Suprapubic skin (tissue), 4 donors: ENCODE measurements around the gene TMEFF2. TPM values are rescaled to one million over a fixed set of nuclear protein-coding genes. Genes with fewer than 3 reads are reported as not detected.

Experiments
- DNase-seq, 2 donors: peaks; one replicate each; pipeline ENCODE4 v3.0.0-alpha.2; 2019; ENCODE audit warnings: low spot score in 2 of 2
- H3K27ac ChIP-seq: fragments of 200-600 bp; sonication (generic); one replicate; pipeline ENCODE4 v1.5.1; 2019
- H3K27me3 ChIP-seq: fragments of 200-600 bp; sonication (generic); one replicate; pipeline ENCODE4 v1.5.1; 2019
- H3K36me3 ChIP-seq: fragments of 200-600 bp; sonication (generic); one replicate; pipeline ENCODE4 v1.5.1; 2019
- H3K4me1 ChIP-seq: fragments of 200-600 bp; sonication (generic); one replicate; pipeline ENCODE4 v1.5.1; 2019
- H3K4me3 ChIP-seq: fragments of 200-600 bp; sonication (generic); one replicate; pipeline ENCODE4 v1.5.1; 2019; ENCODE audit warnings: mild to moderate bottlenecking
- H3K9me3 ChIP-seq: fragments of 200-600 bp; sonication (generic); one replicate; pipeline ENCODE4 v1.5.1; 2019
- CTCF ChIP-seq, 2 donors: fragments of 200-600 bp in 1 of 2; fragments of 450-650 bp in 1 of 2; sonication (generic) in 1 of 2; IDR thresholded peaks; one replicate each; pipeline ENCODE4 v1.5.1; 2016 to 2019; ENCODE audit warnings: antibody characterized with exemption in 2 of 2, mild to moderate bottlenecking in 1 of 2, moderate library complexity in 1 of 2
- EP300 ChIP-seq: sonication (generic); formaldehyde crosslinking; IDR thresholded peaks from one replicate; pipeline ENCODE4 v1.6.1; 2017; ENCODE audit warnings: antibody characterized with exemption
- POLR2A ChIP-seq, 2 donors: fragments of 450-650 bp; IDR thresholded peaks; one replicate each; pipeline ENCODE4 v1.6.1; 2017; ENCODE audit warnings: antibody characterized with exemption in 2 of 2, mild to moderate bottlenecking in 2 of 2, moderate library complexity in 2 of 2
- POLR2AphosphoS5 ChIP-seq, 3 donors: sonication (generic); formaldehyde crosslinking; IDR thresholded peaks; one replicate each; pipeline ENCODE4 v1.6.1; 2017; ENCODE audit warnings: antibody characterized with exemption in 3 of 3
- WGBS: methylation state at CpG from one replicate; pipeline ENCODE4 v1.1.5; 2018; 5-methylcytosine and 5-hydroxymethylcytosine counted together
- total RNA-seq, 4 donors: library from RNA; depleted of rRNA; stranded (reverse); fragments of >200 nt; gene quantifications; one replicate each; pipeline ENCODE4 v1.1.0, GENCODE V29; 2016

TMEFF2 gene
- total RNA-seq, 4 donors from 2014 or later, result 0.36 TPM; not detected in 3

DNA sequence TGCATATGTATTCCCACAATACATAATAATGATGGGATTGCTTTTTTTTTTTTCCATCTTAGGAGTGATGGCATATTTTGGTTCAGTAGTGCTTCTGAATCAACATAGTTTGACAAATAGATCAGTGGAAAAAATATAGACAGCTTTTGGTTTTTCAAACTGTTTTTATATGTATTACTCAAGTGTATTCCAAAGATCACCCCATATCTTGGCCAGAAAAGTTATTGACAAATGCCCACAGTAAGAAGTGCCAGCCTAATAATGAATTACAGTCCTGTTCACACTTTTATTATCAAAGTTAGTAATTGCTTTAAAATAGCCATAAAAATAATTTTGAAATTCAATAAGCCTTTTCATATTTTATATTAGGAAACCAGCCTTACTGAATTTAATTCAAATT, 95.0 kb downstream of the TMEFF2 start:
- no peak for TF ChIP-seq EP300
- TF ChIP-seq CTCF (IDR thresholded peaks at IDR 0.05), result no peak
- TF ChIP-seq POLR2AphosphoS5 (IDR thresholded peaks at IDR 0.05), result no peak
- TF ChIP-seq POLR2A (IDR thresholded peaks at IDR 0.05), result no peak
- DNase-seq, result no peak
- Histone ChIP-seq H3K27ac (no peak overlapping the region), H3K4me3 (no peak overlapping the region), H3K36me3 (no peaks in the 10 kb centered on the region), H3K9me3 (no peaks in the 10 kb centered on the region), H3K27me3 (no peaks in the 10 kb centered on the region), H3K4me1 (no peaks in the 10 kb centered on the region)

- H3K4me3 ChIP-seq, result no peak overlapping the region
- WGBS, result 93% methylated on average over 2 of the region's 2 CpGs
- no peaks in the 10 kb centered on the region for H3K27me3 ChIP-seq
- H3K9me3 ChIP-seq, result no peaks in the 10 kb centered on the region
- TF ChIP-seq POLR2A (IDR thresholded peaks at IDR 0.05) (no peak), EP300 (no peak), POLR2AphosphoS5 (IDR thresholded peaks at IDR 0.05) (no peak), CTCF (IDR thresholded peaks at IDR 0.05) (no peak)
- no peak for DNase-seq
- H3K36me3 ChIP-seq, result no peaks in the 10 kb centered on the region
- no peak overlapping the region for H3K27ac ChIP-seq
- H3K4me1 ChIP-seq, result no peaks in the 10 kb centered on the region
Observed at GRCh38 chr2:192098814-192099491, 95.8 kb downstream of the TMEFF2 start.

DNA sequence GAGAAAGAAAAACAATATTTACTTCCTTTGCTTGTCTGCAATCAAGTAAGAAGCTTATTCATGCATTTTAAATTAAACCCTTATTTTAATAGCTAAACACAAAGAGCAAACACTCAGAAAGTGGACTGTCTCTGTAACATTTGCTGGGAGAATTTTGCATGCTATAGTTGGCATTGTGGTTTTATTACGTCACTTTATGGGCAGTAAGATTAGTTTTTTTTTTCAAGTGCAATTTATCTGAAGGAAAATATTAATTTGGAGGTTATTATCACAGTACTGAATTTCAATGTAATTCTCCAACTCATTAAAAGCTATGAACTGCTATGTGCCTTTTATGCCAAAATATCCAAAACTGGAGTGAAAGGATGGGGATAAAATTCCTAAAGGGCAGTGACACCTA, 103.3 kb downstream of the TMEFF2 start:
- no peak for DNase-seq
- no peaks in the 10 kb centered on the region for H3K27me3 ChIP-seq
- TF ChIP-seq POLR2AphosphoS5 (IDR thresholded peaks at IDR 0.05) (no peak), CTCF (IDR thresholded peaks at IDR 0.05) (no peak), POLR2A (IDR thresholded peaks at IDR 0.05) (no peak), EP300 (no peak)
- 52% methylated on average over 1 of the region's 1 CpG for whole genome bisulfite sequencing
- H3K4me1 ChIP-seq, result no peaks in the 10 kb centered on the region
- H3K4me3 ChIP-seq, result no peak overlapping the region
- H3K9me3 ChIP-seq, result no peaks in the 10 kb centered on the region
- H3K27ac ChIP-seq, result no peak overlapping the region
- no peaks in the 10 kb centered on the region for H3K36me3 ChIP-seq

DNA sequence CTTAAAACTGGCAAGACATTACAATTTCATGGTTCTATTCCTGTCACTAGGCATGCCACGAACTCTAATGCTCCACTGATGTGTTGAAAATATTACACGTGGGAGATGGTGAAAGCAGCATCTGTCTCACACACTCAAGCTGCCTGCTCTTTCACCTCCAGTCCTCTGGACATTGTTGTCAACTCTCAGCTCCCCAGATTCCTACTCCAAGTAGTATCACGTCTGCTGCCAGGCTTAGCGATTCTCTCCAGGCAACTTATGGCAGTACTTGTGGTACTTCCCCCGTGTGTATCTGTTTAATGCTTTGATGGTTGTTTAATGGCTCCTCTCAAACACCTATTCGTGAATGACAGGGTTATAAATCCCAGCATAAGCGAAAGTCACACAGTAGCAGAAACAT, 103.8 kb downstream of the TMEFF2 start:
- no peak for TF ChIP-seq CTCF (IDR thresholded peaks at IDR 0.05)
- no peak for TF ChIP-seq POLR2A (IDR thresholded peaks at IDR 0.05)
- TF ChIP-seq POLR2AphosphoS5 (IDR thresholded peaks at IDR 0.05), result no peak
- no peak for TF ChIP-seq EP300
- 51% methylated on average over 7 of the region's 7 CpGs for WGBS
- H3K27ac ChIP-seq, result no peak overlapping the region
- no peaks in the 10 kb centered on the region for H3K9me3 ChIP-seq
- no peaks in the 10 kb centered on the region for H3K36me3 ChIP-seq
- no peak overlapping the region for H3K4me3 ChIP-seq
- no peaks in the 10 kb centered on the region for H3K4me1 ChIP-seq
- H3K27me3 ChIP-seq, result no peaks in the 10 kb centered on the region
- DNase-seq, result no peak

- Histone ChIP-seq H3K36me3 (no peaks in the 10 kb centered on the region), H3K27me3 (no peaks in the 10 kb centered on the region), H3K4me1 (no peaks in the 10 kb centered on the region), H3K27ac (no peak overlapping the region), H3K4me3 (no peak overlapping the region), H3K9me3 (no peaks in the 10 kb centered on the region)
- TF ChIP-seq POLR2A (IDR thresholded peaks at IDR 0.05) (no peak), EP300 (no peak), POLR2AphosphoS5 (IDR thresholded peaks at IDR 0.05) (no peak), CTCF (IDR thresholded peaks at IDR 0.05) (no peak)
- DNase-seq, result no peak
- WGBS, result 33% methylated on average over 4 of the region's 4 CpGs
Observed at GRCh38 chr2:192087398-192087958, 107.3 kb downstream of the TMEFF2 start.
